HepG2 (cell line): ENCODE results near the gene CCDC38. TPM values are rescaled to one million over a fixed set of nuclear protein-coding genes. Genes with fewer than 3 reads are reported as not detected.

Experiments used
- ATF1 ChIP-seq: IDR thresholded peaks from 2 replicates; pipeline ENCODE4 v1.6.1; 2016; ENCODE audit warnings: mild to moderate bottlenecking, control low read depth
- BCL6 ChIP-seq: IDR thresholded peaks from 2 replicates; pipeline ENCODE4 v1.6.1; 2016; ENCODE audit warnings: missing genetic modification reagents, missing compliant biosample characterization
- GATA4 ChIP-seq: sonication (generic); IDR thresholded peaks from 2 replicates; pipeline ENCODE4 v1.6.1; 2016; ENCODE audit warnings: antibody characterized with exemption, low read depth, borderline replicate concordance
- MATR3 ChIP-seq: sonication (generic); formaldehyde crosslinking; IDR thresholded peaks from 2 replicates; pipeline ENCODE4 v1.4.0; 2020; ENCODE audit warnings: missing genetic modification reagents
- NFRKB ChIP-seq: fragments of 450-650 bp; IDR thresholded peaks from 2 replicates; pipeline ENCODE4 v1.6.1; 2017
- REPIN1 ChIP-seq: sonication (generic); formaldehyde crosslinking; IDR thresholded peaks from 2 replicates; pipeline ENCODE4 v1.8.0; 2022; ENCODE audit warnings: missing genetic modification reagents, low read depth, mild to moderate bottlenecking, borderline replicate concordance
- SATB2 ChIP-seq: sonication (generic); formaldehyde crosslinking; IDR thresholded peaks from 2 replicates; pipeline ENCODE4 v1.5.0; 2020; ENCODE audit warnings: missing genetic modification reagents
- SOX5 ChIP-seq: IDR thresholded peaks from 2 replicates; pipeline ENCODE4 v1.6.1; 2016; ENCODE audit warnings: borderline replicate concordance
- SYNCRIP ChIP-seq: fragments of 200-400 bp; formaldehyde crosslinking; IDR thresholded peaks from 2 replicates; pipeline ENCODE4 v1.6.1; 2018; ENCODE audit warnings: mild to moderate bottlenecking, low read depth, low read length; ENCODE audit not compliant: insufficient read depth
- ZBTB3 ChIP-seq: sonication (generic); formaldehyde crosslinking; IDR thresholded peaks from 2 replicates; pipeline ENCODE4 v1.4.0; 2020; ENCODE audit warnings: low read depth, mild to moderate bottlenecking, moderate library complexity, missing genetic modification reagents, borderline replicate concordance
- ZIK1 ChIP-seq: sonication (generic); formaldehyde crosslinking; IDR thresholded peaks from 2 replicates; pipeline ENCODE4 v1.5.0; 2020; ENCODE audit warnings: mild to moderate bottlenecking, low read depth, missing genetic modification reagents, borderline replicate concordance
- ZMYM4 ChIP-seq: sonication (generic); formaldehyde crosslinking; IDR thresholded peaks from 2 replicates; pipeline ENCODE4 v1.8.1; 2023; ENCODE audit warnings: mild to moderate bottlenecking, missing genetic modification reagents
- ZNF326 ChIP-seq: sonication (generic); formaldehyde crosslinking; IDR thresholded peaks from 2 replicates; pipeline ENCODE4 v1.4.0; 2020; ENCODE audit warnings: missing genetic modification reagents, borderline replicate concordance
- ZSCAN20 ChIP-seq: sonication (generic); formaldehyde crosslinking; IDR thresholded peaks from 2 replicates; pipeline ENCODE4 v1.4.0; 2020; ENCODE audit warnings: missing genetic modification reagents, mild to moderate bottlenecking, borderline replicate concordance
- polyA plus RNA-seq, 8 experiments: library from polyadenylated mRNA; depleted of rRNA in 3 of 8; stranded (reverse) in 7 of 8; unstranded in 1 of 8; fragments of >200 nt; fragmentation: Illumina TruSeq in 4 of 8; extraction: Trizol in 4 of 8; gene quantifications; 2 replicates each; pipeline versions ENCODE4 v1.2.1 to v1.2.3, GENCODE V29; 2011 to 2016; ENCODE audit warnings: low read depth in 4 of 8, missing spikeins in 1 of 8, mixed read lengths in 1 of 8; ENCODE audit not compliant: insufficient read depth in 1 of 8
- total RNA-seq, 5 experiments: library from RNA; depleted of rRNA; stranded (reverse); fragments of >200 nt; fragmentation: Illumina TruSeq; extraction: Trizol; gene quantifications; 2 replicates each; pipeline ENCODE4 v1.2.3, GENCODE V29; 2016; ENCODE audit warnings: low read depth in 1 of 5
- TF ChIP-seq, protein P1 (sequence below): IDR thresholded peaks from 2 replicates; pipeline ENCODE4 v1.6.1; 2016; ENCODE audit warnings: mild to moderate bottlenecking, missing biosample characterization, missing genetic modification reagents
- TF ChIP-seq, protein P2 (sequence below): sonication (generic); formaldehyde crosslinking; IDR thresholded peaks from 2 replicates; pipeline ENCODE4 v1.5.0; 2020; ENCODE audit warnings: missing genetic modification reagents
- TF ChIP-seq, protein P3 (sequence below): sonication (generic); formaldehyde crosslinking; IDR thresholded peaks from 2 replicates; pipeline ENCODE4 v1.4.0; 2020; ENCODE audit warnings: missing genetic modification reagents
- TF ChIP-seq, protein P4 (sequence below), 2 experiments: fragments of 450-650 bp in 1 of 2; sonication (generic) in 1 of 2; formaldehyde crosslinking in 1 of 2; IDR thresholded peaks; 2 replicates each; pipeline versions ENCODE4 v1.6.1 to v1.8.0; 2016 to 2022; ENCODE audit warnings: antibody characterized with exemption in 1 of 2, mild to moderate bottlenecking in 1 of 2, missing genetic modification reagents in 1 of 2

CCDC38 gene
- total and polyA plus RNA-seq, 2 of the 13 experiments (the other 11 are each of a cell fraction or from before 2014, with no cell fraction given) = 0.24 to 0.32 TPM

DNA sequence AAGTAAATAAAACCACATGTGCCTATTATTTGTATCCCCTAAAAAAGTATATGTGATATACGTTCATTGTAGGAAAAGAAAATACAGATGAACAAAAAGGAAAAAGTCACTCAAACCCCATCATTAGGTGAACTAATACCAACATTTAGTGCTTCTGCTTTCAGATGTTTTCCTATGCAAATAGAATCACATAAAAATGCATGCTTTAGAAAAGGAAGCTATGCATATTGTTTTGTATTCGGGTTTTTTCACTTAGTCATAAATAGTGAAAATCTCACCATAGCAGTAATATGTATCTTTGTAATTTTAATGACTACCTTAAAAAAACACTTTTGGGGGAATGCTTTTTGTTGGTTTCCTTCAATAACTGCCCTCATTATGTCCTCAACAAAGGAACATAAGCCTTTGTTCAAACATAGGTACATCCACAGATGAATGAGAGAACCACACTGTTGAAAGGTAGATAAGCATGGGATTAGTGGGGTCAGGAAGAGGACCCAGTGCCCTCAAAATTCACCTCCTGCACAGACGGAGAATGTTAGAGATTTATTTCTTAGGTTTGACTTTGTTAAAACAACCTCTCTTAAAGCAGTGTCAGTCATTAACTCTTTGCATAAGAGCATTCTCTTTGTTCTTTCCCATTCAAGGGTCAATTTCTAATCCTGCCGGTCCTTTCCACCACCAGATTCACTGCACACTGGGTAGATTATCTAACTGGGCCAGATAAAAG is 7.2 kb upstream of the CCDC38 start (continued):
- TF ChIP-seq SOX5 (CRISPR knock-in tag) = peak; percentile 99
- no peak for TF ChIP-seq ZIK1 (CRISPR knock-in tag)
- TF ChIP-seq, protein P1, sequence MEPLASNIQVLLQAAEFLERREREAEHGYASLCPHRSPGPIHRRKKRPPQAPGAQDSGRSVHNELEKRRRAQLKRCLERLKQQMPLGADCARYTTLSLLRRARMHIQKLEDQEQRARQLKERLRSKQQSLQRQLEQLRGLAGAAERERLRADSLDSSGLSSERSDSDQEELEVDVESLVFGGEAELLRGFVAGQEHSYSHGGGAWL (CRISPR knock-in tag) = no peak
- TF ChIP-seq NFRKB = no peak
- TF ChIP-seq ZNF326 = no peak
- TF ChIP-seq REPIN1 (CRISPR knock-in tag) = 0 out of 2 replicates have a peak, but pooled peaks have one; percentile 29
- no peak for TF ChIP-seq ZBTB3 (CRISPR knock-in tag)
- TF ChIP-seq, protein P2, sequence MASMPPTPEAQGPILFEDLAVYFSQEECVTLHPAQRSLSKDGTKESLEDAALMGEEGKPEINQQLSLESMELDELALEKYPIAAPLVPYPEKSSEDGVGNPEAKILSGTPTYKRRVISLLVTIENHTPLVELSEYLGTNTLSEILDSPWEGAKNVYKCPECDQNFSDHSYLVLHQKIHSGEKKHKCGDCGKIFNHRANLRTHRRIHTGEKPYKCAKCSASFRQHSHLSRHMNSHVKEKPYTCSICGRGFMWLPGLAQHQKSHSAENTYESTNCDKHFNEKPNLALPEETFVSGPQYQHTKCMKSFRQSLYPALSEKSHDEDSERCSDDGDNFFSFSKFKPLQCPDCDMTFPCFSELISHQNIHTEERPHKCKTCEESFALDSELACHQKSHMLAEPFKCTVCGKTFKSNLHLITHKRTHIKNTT (CRISPR knock-in tag) = no peak
- TF ChIP-seq, protein P3, sequence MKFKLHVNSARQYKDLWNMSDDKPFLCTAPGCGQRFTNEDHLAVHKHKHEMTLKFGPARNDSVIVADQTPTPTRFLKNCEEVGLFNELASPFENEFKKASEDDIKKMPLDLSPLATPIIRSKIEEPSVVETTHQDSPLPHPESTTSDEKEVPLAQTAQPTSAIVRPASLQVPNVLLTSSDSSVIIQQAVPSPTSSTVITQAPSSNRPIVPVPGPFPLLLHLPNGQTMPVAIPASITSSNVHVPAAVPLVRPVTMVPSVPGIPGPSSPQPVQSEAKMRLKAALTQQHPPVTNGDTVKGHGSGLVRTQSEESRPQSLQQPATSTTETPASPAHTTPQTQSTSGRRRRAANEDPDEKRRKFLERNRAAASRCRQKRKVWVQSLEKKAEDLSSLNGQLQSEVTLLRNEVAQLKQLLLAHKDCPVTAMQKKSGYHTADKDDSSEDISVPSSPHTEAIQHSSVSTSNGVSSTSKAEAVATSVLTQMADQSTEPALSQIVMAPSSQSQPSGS (CRISPR knock-in tag) = peak; percentile 86
- TF ChIP-seq MATR3 (CRISPR knock-in tag) = no peak
- peak; percentile 70 for TF ChIP-seq ZMYM4 (CRISPR knock-in tag)
- TF ChIP-seq ATF1 = peak; percentile 30; the same call in 1 of the 2 replicates
- TF ChIP-seq, protein P4, sequence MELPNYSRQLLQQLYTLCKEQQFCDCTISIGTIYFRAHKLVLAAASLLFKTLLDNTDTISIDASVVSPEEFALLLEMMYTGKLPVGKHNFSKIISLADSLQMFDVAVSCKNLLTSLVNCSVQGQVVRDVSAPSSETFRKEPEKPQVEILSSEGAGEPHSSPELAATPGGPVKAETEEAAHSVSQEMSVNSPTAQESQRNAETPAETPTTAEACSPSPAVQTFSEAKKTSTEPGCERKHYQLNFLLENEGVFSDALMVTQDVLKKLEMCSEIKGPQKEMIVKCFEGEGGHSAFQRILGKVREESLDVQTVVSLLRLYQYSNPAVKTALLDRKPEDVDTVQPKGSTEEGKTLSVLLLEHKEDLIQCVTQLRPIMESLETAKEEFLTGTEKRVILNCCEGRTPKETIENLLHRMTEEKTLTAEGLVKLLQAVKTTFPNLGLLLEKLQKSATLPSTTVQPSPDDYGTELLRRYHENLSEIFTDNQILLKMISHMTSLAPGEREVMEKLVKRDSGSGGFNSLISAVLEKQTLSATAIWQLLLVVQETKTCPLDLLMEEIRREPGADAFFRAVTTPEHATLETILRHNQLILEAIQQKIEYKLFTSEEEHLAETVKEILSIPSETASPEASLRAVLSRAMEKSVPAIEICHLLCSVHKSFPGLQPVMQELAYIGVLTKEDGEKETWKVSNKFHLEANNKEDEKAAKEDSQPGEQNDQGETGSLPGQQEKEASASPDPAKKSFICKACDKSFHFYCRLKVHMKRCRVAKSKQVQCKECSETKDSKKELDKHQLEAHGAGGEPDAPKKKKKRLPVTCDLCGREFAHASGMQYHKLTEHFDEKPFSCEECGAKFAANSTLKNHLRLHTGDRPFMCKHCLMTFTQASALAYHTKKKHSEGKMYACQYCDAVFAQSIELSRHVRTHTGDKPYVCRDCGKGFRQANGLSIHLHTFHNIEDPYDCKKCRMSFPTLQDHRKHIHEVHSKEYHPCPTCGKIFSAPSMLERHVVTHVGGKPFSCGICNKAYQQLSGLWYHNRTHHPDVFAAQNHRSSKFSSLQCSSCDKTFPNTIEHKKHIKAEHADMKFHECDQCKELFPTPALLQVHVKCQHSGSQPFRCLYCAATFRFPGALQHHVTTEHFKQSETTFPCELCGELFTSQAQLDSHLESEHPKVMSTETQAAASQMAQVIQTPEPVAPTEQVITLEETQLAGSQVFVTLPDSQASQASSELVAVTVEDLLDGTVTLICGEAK (IDR thresholded peaks at IDR 0.05) = no peak
- TF ChIP-seq, protein P4 (CRISPR knock-in tag; IDR thresholded peaks at IDR 0.05) = no peak
- TF ChIP-seq SATB2 (CRISPR knock-in tag) = no peak
- no peak for TF ChIP-seq SYNCRIP
- TF ChIP-seq BCL6 (CRISPR knock-in tag) = peak; percentile 98
- TF ChIP-seq GATA4 = peak; percentile 95
- no peak for TF ChIP-seq ZSCAN20 (CRISPR knock-in tag)
